HEK293 (cell line): Measurements from ENCODE around the gene GTPBP4.

Experiments
- HOXC10 ChIP-seq: sonication (generic); formaldehyde crosslinking; IDR thresholded peaks from 2 replicates; pipeline ENCODE4 v1.8.1; 2023; ENCODE audit warnings: mild to moderate bottlenecking, missing genetic modification reagents
- IKZF3 ChIP-seq: fragments of 450-650 bp; IDR thresholded peaks from 2 replicates; pipeline ENCODE4 v1.5.0; 2018; ENCODE audit warnings: missing biosample characterization, mild to moderate bottlenecking, missing genetic modification characterization, moderate library complexity
- MEIS1 ChIP-seq: sonication (generic); formaldehyde crosslinking; IDR thresholded peaks from 2 replicates; pipeline ENCODE4 v1.8.1; 2022; ENCODE audit warnings: missing genetic modification reagents, mild to moderate bottlenecking, borderline replicate concordance
- SP2 ChIP-seq: fragments of 450-650 bp; formaldehyde crosslinking; IDR thresholded peaks from 2 replicates; pipeline ENCODE4 v1.5.1; 2016; ENCODE audit warnings: missing biosample characterization, missing genetic modification characterization
- TCF7L2 ChIP-seq: IDR thresholded peaks from 2 replicates; pipeline ENCODE4 v1.6.1; 2011; ENCODE audit warnings: low read depth, mild to moderate bottlenecking, inconsistent platforms, low read length, moderate library complexity, borderline replicate concordance
- ZNF112 ChIP-seq: fragments of 450-650 bp; formaldehyde crosslinking; IDR thresholded peaks from 2 replicates; pipeline ENCODE4 v1.5.0; 2017; ENCODE audit warnings: missing biosample characterization, missing genetic modification characterization
- ZNF157 ChIP-seq: fragments of 450-650 bp; formaldehyde crosslinking; IDR thresholded peaks from 2 replicates; pipeline ENCODE4 v1.5.1; 2016; ENCODE audit warnings: missing biosample characterization, missing genetic modification characterization
- ZNF248 ChIP-seq: fragments of 450-650 bp; formaldehyde crosslinking; IDR thresholded peaks from 2 replicates; pipeline ENCODE4 v1.5.1; 2017; ENCODE audit warnings: missing biosample characterization, missing genetic modification characterization
- ZNF37A ChIP-seq: fragments of 450-650 bp; IDR thresholded peaks from 2 replicates; pipeline ENCODE4 v1.5.1; 2018; ENCODE audit warnings: missing biosample characterization, missing genetic modification characterization
- ZNF416 ChIP-seq: fragments of 450-650 bp; formaldehyde crosslinking; IDR thresholded peaks from 2 replicates; pipeline ENCODE4 v1.5.1; 2016; ENCODE audit warnings: missing biosample characterization, missing genetic modification characterization
- ZNF510 ChIP-seq: fragments of 450-650 bp; formaldehyde crosslinking; IDR thresholded peaks from 2 replicates; pipeline ENCODE4 v1.5.1; 2018; ENCODE audit warnings: mild to moderate bottlenecking, missing genetic modification characterization, missing biosample characterization; ENCODE audit not compliant: insufficient replicate concordance
- ZNF521 ChIP-seq: fragments of 450-650 bp; formaldehyde crosslinking; IDR thresholded peaks from 2 replicates; pipeline ENCODE4 v1.5.1; 2017; ENCODE audit warnings: missing biosample characterization, mild to moderate bottlenecking, missing genetic modification characterization
- ZNF530 ChIP-seq: fragments of 450-650 bp; formaldehyde crosslinking; IDR thresholded peaks from 2 replicates; pipeline ENCODE4 v1.5.1; 2016; ENCODE audit warnings: low read depth, missing biosample characterization, missing genetic modification characterization
- ZNF555 ChIP-seq: fragments of 450-650 bp; formaldehyde crosslinking; conservative IDR thresholded peaks from 2 replicates; pipeline ENCODE4 v1.5.1; 2017; ENCODE audit warnings: missing biosample characterization, mild to moderate bottlenecking, missing genetic modification characterization, inconsistent platforms
- ZNF785 ChIP-seq: fragments of 450-650 bp; formaldehyde crosslinking; IDR thresholded peaks from 2 replicates; pipeline ENCODE4 v1.5.1; 2016; ENCODE audit warnings: missing biosample characterization, missing genetic modification characterization
- ZXDB ChIP-seq: fragments of 450-650 bp; formaldehyde crosslinking; IDR thresholded peaks from 2 replicates; pipeline ENCODE4 v1.5.1; 2016; ENCODE audit warnings: missing biosample characterization, missing genetic modification characterization
- TF ChIP-seq, protein P1 (sequence below): fragments of 450-650 bp; formaldehyde crosslinking; IDR thresholded peaks from 2 replicates; pipeline ENCODE4 v1.5.1; 2016; ENCODE audit warnings: missing biosample characterization, missing genetic modification characterization
- TF ChIP-seq, protein P2 (sequence below): fragments of 450-650 bp; formaldehyde crosslinking; IDR thresholded peaks from 2 replicates; pipeline ENCODE4 v1.5.1; 2016; ENCODE audit warnings: missing biosample characterization, missing genetic modification characterization
- TF ChIP-seq, protein P3 (sequence below): fragments of 450-650 bp; formaldehyde crosslinking; IDR thresholded peaks from 2 replicates; pipeline ENCODE4 v1.5.1; 2017; ENCODE audit warnings: missing biosample characterization, missing genetic modification characterization
- TF ChIP-seq, protein P4 (sequence below): fragments of 450-650 bp; formaldehyde crosslinking; conservative IDR thresholded peaks from 2 replicates; pipeline ENCODE4 v1.5.1; 2016; ENCODE audit warnings: low read depth, missing biosample characterization, missing genetic modification characterization
- TF ChIP-seq, protein P5 (sequence below): fragments of 450-650 bp; formaldehyde crosslinking; IDR thresholded peaks from 2 replicates; pipeline ENCODE4 v1.5.1; 2016; ENCODE audit warnings: missing biosample characterization, missing genetic modification characterization
- TF ChIP-seq, protein P6 (sequence below): fragments of 450-650 bp; formaldehyde crosslinking; IDR thresholded peaks from 2 replicates; pipeline ENCODE4 v1.5.1; 2016; ENCODE audit warnings: missing biosample characterization, missing genetic modification characterization, borderline replicate concordance

The GTPBP4 gene

DNA sequence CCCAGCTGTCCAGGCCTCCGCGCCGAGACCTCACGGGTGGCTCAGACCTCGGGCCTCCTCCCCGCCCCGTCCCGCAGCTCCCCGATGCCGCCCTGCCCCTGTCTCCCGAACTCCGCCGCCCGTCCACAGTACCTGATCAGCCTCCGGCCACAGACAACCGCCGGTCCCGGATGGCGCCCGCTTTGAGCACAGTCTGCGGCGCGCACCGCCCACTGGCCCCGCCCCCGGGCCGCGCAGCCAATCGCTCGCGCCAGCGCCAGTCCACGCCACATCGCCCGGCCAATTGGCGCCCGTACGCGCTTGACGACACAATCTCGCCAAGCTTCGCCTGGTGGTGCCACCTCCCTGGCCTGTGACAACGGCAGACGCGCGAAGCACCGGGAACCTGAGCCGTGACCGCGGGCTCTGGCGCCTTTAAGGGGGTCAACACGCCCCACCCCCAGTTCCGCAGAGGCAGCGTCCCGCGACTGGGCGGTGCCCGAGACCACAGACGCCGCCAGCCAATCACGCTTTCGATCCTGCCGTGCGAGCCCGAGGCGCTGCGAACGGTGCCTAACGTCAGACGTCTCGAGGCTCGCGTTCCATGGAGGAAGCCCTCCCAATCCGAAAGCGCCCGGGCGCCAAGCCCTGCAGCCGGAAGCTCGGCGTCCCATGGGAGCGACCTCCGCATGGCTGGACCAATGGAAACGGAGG, 60.6 kb downstream of the GTPBP4 start, which contains the start of gene IDI1 (continued):
- TF ChIP-seq ZNF248 (tag by site-specific recombination) (no peak), ZNF416 (tag by site-specific recombination) (no peak), TCF7L2 (peak; percentile 69; the same call in 1 of the 2 replicates), HOXC10 (CRISPR knock-in tag) (no peak), ZNF37A (tag by site-specific recombination) (no peak), SP2 (tag by site-specific recombination) (peak; percentile 89), ZNF521 (tag by site-specific recombination) (no peak), IKZF3 (tag by site-specific recombination) (peak; percentile 78), ZNF510 (tag by site-specific recombination) (no peak), ZNF555 (tag by site-specific recombination) (no peak), ZNF112 (tag by site-specific recombination) (no peak), ZNF157 (tag by site-specific recombination) (no peak), MEIS1 (no peak), ZNF530 (no peak), ZNF785 (tag by site-specific recombination) (no peak), ZXDB (tag by site-specific recombination) (peak; percentile 80)
- TF ChIP-seq, protein P1, sequence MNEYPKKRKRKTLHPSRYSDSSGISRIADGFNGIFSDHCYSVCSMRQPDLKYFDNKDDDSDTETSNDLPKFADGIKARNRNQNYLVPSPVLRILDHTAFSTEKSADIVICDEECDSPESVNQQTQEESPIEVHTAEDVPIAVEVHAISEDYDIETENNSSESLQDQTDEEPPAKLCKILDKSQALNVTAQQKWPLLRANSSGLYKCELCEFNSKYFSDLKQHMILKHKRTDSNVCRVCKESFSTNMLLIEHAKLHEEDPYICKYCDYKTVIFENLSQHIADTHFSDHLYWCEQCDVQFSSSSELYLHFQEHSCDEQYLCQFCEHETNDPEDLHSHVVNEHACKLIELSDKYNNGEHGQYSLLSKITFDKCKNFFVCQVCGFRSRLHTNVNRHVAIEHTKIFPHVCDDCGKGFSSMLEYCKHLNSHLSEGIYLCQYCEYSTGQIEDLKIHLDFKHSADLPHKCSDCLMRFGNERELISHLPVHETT, result no peak
- TF ChIP-seq, protein P2, sequence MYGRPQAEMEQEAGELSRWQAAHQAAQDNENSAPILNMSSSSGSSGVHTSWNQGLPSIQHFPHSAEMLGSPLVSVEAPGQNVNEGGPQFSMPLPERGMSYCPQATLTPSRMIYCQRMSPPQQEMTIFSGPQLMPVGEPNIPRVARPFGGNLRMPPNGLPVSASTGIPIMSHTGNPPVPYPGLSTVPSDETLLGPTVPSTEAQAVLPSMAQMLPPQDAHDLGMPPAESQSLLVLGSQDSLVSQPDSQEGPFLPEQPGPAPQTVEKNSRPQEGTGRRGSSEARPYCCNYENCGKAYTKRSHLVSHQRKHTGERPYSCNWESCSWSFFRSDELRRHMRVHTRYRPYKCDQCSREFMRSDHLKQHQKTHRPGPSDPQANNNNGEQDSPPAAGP (tag by site-specific recombination), result peak; percentile 71
- TF ChIP-seq, protein P3, sequence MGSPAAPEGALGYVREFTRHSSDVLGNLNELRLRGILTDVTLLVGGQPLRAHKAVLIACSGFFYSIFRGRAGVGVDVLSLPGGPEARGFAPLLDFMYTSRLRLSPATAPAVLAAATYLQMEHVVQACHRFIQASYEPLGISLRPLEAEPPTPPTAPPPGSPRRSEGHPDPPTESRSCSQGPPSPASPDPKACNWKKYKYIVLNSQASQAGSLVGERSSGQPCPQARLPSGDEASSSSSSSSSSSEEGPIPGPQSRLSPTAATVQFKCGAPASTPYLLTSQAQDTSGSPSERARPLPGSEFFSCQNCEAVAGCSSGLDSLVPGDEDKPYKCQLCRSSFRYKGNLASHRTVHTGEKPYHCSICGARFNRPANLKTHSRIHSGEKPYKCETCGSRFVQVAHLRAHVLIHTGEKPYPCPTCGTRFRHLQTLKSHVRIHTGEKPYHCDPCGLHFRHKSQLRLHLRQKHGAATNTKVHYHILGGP, result no peak
- TF ChIP-seq, protein P4, sequence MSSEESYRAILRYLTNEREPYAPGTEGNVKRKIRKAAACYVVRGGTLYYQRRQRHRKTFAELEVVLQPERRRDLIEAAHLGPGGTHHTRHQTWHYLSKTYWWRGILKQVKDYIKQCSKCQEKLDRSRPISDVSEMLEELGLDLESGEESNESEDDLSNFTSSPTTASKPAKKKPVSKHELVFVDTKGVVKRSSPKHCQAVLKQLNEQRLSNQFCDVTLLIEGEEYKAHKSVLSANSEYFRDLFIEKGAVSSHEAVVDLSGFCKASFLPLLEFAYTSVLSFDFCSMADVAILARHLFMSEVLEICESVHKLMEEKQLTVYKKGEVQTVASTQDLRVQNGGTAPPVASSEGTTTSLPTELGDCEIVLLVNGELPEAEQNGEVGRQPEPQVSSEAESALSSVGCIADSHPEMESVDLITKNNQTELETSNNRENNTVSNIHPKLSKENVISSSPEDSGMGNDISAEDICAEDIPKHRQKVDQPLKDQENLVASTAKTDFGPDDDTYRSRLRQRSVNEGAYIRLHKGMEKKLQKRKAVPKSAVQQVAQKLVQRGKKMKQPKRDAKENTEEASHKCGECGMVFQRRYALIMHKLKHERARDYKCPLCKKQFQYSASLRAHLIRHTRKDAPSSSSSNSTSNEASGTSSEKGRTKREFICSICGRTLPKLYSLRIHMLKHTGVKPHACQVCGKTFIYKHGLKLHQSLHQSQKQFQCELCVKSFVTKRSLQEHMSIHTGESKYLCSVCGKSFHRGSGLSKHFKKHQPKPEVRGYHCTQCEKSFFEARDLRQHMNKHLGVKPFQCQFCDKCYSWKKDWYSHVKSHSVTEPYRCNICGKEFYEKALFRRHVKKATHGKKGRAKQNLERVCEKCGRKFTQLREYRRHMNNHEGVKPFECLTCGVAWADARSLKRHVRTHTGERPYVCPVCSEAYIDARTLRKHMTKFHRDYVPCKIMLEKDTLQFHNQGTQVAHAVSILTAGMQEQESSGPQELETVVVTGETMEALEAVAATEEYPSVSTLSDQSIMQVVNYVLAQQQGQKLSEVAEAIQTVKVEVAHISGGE, result peak; percentile 14
- TF ChIP-seq, protein P5, sequence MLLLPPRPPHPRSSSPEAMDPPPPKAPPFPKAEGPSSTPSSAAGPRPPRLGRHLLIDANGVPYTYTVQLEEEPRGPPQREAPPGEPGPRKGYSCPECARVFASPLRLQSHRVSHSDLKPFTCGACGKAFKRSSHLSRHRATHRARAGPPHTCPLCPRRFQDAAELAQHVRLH (tag by site-specific recombination), result no peak
- TF ChIP-seq, protein P6, sequence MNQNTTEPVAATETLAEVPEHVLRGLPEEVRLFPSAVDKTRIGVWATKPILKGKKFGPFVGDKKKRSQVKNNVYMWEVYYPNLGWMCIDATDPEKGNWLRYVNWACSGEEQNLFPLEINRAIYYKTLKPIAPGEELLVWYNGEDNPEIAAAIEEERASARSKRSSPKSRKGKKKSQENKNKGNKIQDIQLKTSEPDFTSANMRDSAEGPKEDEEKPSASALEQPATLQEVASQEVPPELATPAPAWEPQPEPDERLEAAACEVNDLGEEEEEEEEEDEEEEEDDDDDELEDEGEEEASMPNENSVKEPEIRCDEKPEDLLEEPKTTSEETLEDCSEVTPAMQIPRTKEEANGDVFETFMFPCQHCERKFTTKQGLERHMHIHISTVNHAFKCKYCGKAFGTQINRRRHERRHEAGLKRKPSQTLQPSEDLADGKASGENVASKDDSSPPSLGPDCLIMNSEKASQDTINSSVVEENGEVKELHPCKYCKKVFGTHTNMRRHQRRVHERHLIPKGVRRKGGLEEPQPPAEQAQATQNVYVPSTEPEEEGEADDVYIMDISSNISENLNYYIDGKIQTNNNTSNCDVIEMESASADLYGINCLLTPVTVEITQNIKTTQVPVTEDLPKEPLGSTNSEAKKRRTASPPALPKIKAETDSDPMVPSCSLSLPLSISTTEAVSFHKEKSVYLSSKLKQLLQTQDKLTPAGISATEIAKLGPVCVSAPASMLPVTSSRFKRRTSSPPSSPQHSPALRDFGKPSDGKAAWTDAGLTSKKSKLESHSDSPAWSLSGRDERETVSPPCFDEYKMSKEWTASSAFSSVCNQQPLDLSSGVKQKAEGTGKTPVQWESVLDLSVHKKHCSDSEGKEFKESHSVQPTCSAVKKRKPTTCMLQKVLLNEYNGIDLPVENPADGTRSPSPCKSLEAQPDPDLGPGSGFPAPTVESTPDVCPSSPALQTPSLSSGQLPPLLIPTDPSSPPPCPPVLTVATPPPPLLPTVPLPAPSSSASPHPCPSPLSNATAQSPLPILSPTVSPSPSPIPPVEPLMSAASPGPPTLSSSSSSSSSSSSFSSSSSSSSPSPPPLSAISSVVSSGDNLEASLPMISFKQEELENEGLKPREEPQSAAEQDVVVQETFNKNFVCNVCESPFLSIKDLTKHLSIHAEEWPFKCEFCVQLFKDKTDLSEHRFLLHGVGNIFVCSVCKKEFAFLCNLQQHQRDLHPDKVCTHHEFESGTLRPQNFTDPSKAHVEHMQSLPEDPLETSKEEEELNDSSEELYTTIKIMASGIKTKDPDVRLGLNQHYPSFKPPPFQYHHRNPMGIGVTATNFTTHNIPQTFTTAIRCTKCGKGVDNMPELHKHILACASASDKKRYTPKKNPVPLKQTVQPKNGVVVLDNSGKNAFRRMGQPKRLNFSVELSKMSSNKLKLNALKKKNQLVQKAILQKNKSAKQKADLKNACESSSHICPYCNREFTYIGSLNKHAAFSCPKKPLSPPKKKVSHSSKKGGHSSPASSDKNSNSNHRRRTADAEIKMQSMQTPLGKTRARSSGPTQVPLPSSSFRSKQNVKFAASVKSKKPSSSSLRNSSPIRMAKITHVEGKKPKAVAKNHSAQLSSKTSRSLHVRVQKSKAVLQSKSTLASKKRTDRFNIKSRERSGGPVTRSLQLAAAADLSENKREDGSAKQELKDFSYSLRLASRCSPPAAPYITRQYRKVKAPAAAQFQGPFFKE, result no peak
